HepG2 (cell line): ENCODE data around the gene LLGL2. TPM values are rescaled to one million over a fixed set of nuclear protein-coding genes. Genes with fewer than 3 reads are reported as not detected.

Experiments used
- BATF2 ChIP-seq: sonication (generic); formaldehyde crosslinking; IDR thresholded peaks from 2 replicates; pipeline ENCODE4 v1.8.0; 2022; ENCODE audit warnings: mild to moderate bottlenecking, missing genetic modification reagents, moderate library complexity
- BCL3 ChIP-seq: sonication (generic); formaldehyde crosslinking; IDR thresholded peaks from 2 replicates; pipeline ENCODE4 v1.5.1; 2020; ENCODE audit warnings: mild to moderate bottlenecking, missing genetic modification reagents, moderate library complexity
- CCAR2 ChIP-seq: fragments of 200-400 bp; formaldehyde crosslinking; optimal IDR thresholded peaks from 2 replicates; pipeline ENCODE3; 2018; ENCODE audit warnings: low read depth, mild to moderate bottlenecking, low read length, moderate library complexity
- CCDC6 ChIP-seq: sonication (generic); formaldehyde crosslinking; IDR thresholded peaks from 2 replicates; pipeline ENCODE4 v1.8.1; 2022; ENCODE audit warnings: mild to moderate bottlenecking, missing genetic modification reagents, moderate library complexity
- CTCF ChIP-seq: sonication (generic); formaldehyde crosslinking; IDR thresholded peaks from 2 replicates; pipeline ENCODE4 v1.5.0; 2020; ENCODE audit warnings: mild to moderate bottlenecking, missing genetic modification reagents, moderate library complexity
- ELF1 ChIP-seq: sonication (generic); formaldehyde crosslinking; IDR thresholded peaks from 2 replicates; pipeline ENCODE4 v1.4.0; 2020; ENCODE audit warnings: missing genetic modification reagents
- GTF2F1 ChIP-seq: fragments of 150-350 bp; IDR thresholded peaks from 2 replicates; pipeline ENCODE4 v1.6.1; 2014; ENCODE audit warnings: low read length
- KDM5A ChIP-seq: fragments of 200-600 bp; sonication (generic); IDR thresholded peaks from 2 replicates; pipeline ENCODE4 v1.7.0; 2018; ENCODE audit warnings: antibody characterized with exemption, mild to moderate bottlenecking, low read length, borderline replicate concordance
- KLF6 ChIP-seq: IDR thresholded peaks from 2 replicates; pipeline ENCODE4 v1.8.0; 2016; ENCODE audit warnings: missing biosample characterization, missing genetic modification reagents
- NRL ChIP-seq: sonication (generic); formaldehyde crosslinking; IDR thresholded peaks from 2 replicates; pipeline ENCODE4 v1.5.0; 2020; ENCODE audit warnings: missing genetic modification reagents, mild to moderate bottlenecking, moderate library complexity, borderline replicate concordance
- RXRA ChIP-seq: sonication (generic); formaldehyde crosslinking; IDR thresholded peaks from 2 replicates; pipeline ENCODE4 v1.5.1; 2020; ENCODE audit warnings: missing genetic modification reagents
- TAF1 ChIP-seq: sonication (generic); formaldehyde crosslinking; IDR thresholded peaks from 2 replicates; pipeline ENCODE4 v1.4.0; 2020; ENCODE audit warnings: missing genetic modification reagents
- TOE1 ChIP-seq: sonication (generic); formaldehyde crosslinking; IDR thresholded peaks from 2 replicates; pipeline ENCODE4 v1.4.0; 2020; ENCODE audit warnings: mild to moderate bottlenecking, missing genetic modification reagents
- TRIM24 ChIP-seq: sonication (generic); formaldehyde crosslinking; IDR thresholded peaks from 2 replicates; pipeline ENCODE4 v1.8.0; 2022; ENCODE audit warnings: mild to moderate bottlenecking, missing genetic modification reagents
- ZFP1 ChIP-seq: IDR thresholded peaks from 2 replicates; pipeline ENCODE4 v1.6.1; 2016
- ZNF24 ChIP-seq: fragments of 450-650 bp; IDR thresholded peaks from 2 replicates; pipeline ENCODE4 v1.6.1; 2017; ENCODE audit warnings: antibody characterized with exemption, mild to moderate bottlenecking
- ZNF3 ChIP-seq: IDR thresholded peaks from 2 replicates; pipeline ENCODE4 v1.7.0; 2017; ENCODE audit warnings: inconsistent platforms
- ZNF317 ChIP-seq: sonication (generic); formaldehyde crosslinking; IDR thresholded peaks from 2 replicates; pipeline ENCODE4 v1.5.0; 2020; ENCODE audit warnings: mild to moderate bottlenecking, missing genetic modification reagents
- ZNF337 ChIP-seq: sonication (generic); formaldehyde crosslinking; IDR thresholded peaks from 2 replicates; pipeline ENCODE4 v1.5.1; 2020; ENCODE audit warnings: missing genetic modification reagents, low read depth, mild to moderate bottlenecking, borderline replicate concordance
- ZNF431 ChIP-seq: sonication (generic); formaldehyde crosslinking; IDR thresholded peaks from 2 replicates; pipeline ENCODE4 v1.9.0; 2022; ENCODE audit warnings: missing genetic modification reagents, low read depth, mild to moderate bottlenecking, borderline replicate concordance
- ZNF577 ChIP-seq: sonication (generic); formaldehyde crosslinking; IDR thresholded peaks from 2 replicates; pipeline ENCODE4 v1.4.0; 2020; ENCODE audit warnings: mild to moderate bottlenecking, low read depth, missing genetic modification reagents, borderline replicate concordance
- ZNF687 ChIP-seq: sonication (generic); formaldehyde crosslinking; IDR thresholded peaks from 2 replicates; pipeline ENCODE4 v1.5.1; 2020; ENCODE audit warnings: mild to moderate bottlenecking, missing genetic modification reagents, moderate library complexity
- ZNF703 ChIP-seq: sonication (generic); formaldehyde crosslinking; IDR thresholded peaks from 2 replicates; pipeline ENCODE4 v1.5.1; 2020; ENCODE audit warnings: missing genetic modification reagents, mild to moderate bottlenecking, moderate library complexity, borderline replicate concordance
- ZNF75D ChIP-seq: sonication (generic); formaldehyde crosslinking; IDR thresholded peaks from 2 replicates; pipeline ENCODE4 v1.8.1; 2023; ENCODE audit warnings: missing genetic modification reagents, mild to moderate bottlenecking, borderline replicate concordance
- ZNF773 ChIP-seq: sonication (generic); formaldehyde crosslinking; IDR thresholded peaks from 2 replicates; pipeline ENCODE4 v1.4.0; 2020; ENCODE audit warnings: missing genetic modification reagents, borderline replicate concordance
- polyA plus RNA-seq, 8 experiments: library from polyadenylated mRNA; depleted of rRNA in 3 of 8; stranded (reverse) in 7 of 8; unstranded in 1 of 8; fragments of >200 nt; fragmentation: Illumina TruSeq in 4 of 8; extraction: Trizol in 4 of 8; gene quantifications; 2 replicates each; pipeline versions ENCODE4 v1.2.1 to v1.2.3, GENCODE V29; 2011 to 2016; ENCODE audit warnings: low read depth in 4 of 8, missing spikeins in 1 of 8, mixed read lengths in 1 of 8; ENCODE audit not compliant: insufficient read depth in 1 of 8
- total RNA-seq, 5 experiments: library from RNA; depleted of rRNA; stranded (reverse); fragments of >200 nt; fragmentation: Illumina TruSeq; extraction: Trizol; gene quantifications; 2 replicates each; pipeline ENCODE4 v1.2.3, GENCODE V29; 2016; ENCODE audit warnings: low read depth in 1 of 5

LLGL2 gene
- total and polyA plus RNA-seq, 2 of the 13 experiments (the other 11 are each of a cell fraction or from before 2014, with no cell fraction given): 83.0 to 86.7 TPM

GRCh38 chr17:75555679-75556153, 30.2 kb downstream of the LLGL2 start (continued):
- TF ChIP-seq KDM5A: no peak
- no peak for TF ChIP-seq ZNF703 (CRISPR knock-in tag)
- no peak for TF ChIP-seq ZNF773 (CRISPR knock-in tag)
- TF ChIP-seq ELF1 (CRISPR knock-in tag): no peak
- TF ChIP-seq TAF1 (CRISPR knock-in tag): no peak
- TF ChIP-seq BCL3 (CRISPR knock-in tag): no peak
- no peak for TF ChIP-seq ZFP1 (CRISPR knock-in tag)
- no peak for TF ChIP-seq GTF2F1
- TF ChIP-seq CCAR2: no peak
- TF ChIP-seq ZNF24: no peak
- TF ChIP-seq ZNF431: no peak
- TF ChIP-seq CTCF (CRISPR knock-in tag): 0 out of 2 replicates have a peak, but pooled peaks have one; percentile 18
- TF ChIP-seq BATF2 (CRISPR knock-in tag): no peak
- TF ChIP-seq TRIM24 (CRISPR knock-in tag): no peak
- TF ChIP-seq ZNF687: peak; percentile 72
- TF ChIP-seq TOE1 (CRISPR knock-in tag): no peak
- TF ChIP-seq RXRA (CRISPR knock-in tag): peak; percentile 95
- no peak for TF ChIP-seq CCDC6 (CRISPR knock-in tag)
- no peak for TF ChIP-seq ZNF75D (CRISPR knock-in tag)
- no peak for TF ChIP-seq ZNF337 (CRISPR knock-in tag)
- TF ChIP-seq ZNF317: no peak
- TF ChIP-seq ZNF3 (CRISPR knock-in tag): no peak
- 0 out of 2 replicates have a peak, but pooled peaks have one; percentile 24 for TF ChIP-seq NRL (CRISPR knock-in tag)
- TF ChIP-seq KLF6 (CRISPR knock-in tag): no peak
- TF ChIP-seq ZNF577 (CRISPR knock-in tag): no peak
